ENCODE measurements around the gene ADORA1.

The ADORA1 gene

GRCh38 chr1:203085528-203086406, 41.8 kb upstream of the ADORA1 start, which contains the start of gene MYOG:
Gene MYOG (minus strand): TSS chr1:203086012. CDS start chr1:203085961, 51 bp downstream.
- Histone ChIP-seq H3K4me3 (ENCODE audit: extremely low read depth, insufficient read depth, low read length, poor library complexity, severe bottlenecking) (no peak within 1 kb of the TSS), H3K27ac (ENCODE audit: low read depth, low read length, severe bottlenecking) (no peak within 1 kb of the TSS)
- 94 to 96% methylated on average over 22 to 24 of the region's 36 CpGs for WGBS, 2 experiments (ENCODE audit: insufficient coverage in 2 of 2)

GRCh38 chr1:203086992-203087763, 40.3 kb upstream of the ADORA1 start:
- Histone ChIP-seq H3K36me3 (ENCODE audit: control insufficient read depth, insufficient read depth, low read length) (no peaks in the 10 kb centered on the region), H3K27ac (ENCODE audit: low read depth, low read length, severe bottlenecking) (peak overlapping the region; percentile 23), H3K9me3 (ENCODE audit: control insufficient read depth, low read length) (no peaks in the 10 kb centered on the region), H3K4me1 (ENCODE audit: control insufficient read depth, insufficient read depth, low read length, poor library complexity, severe bottlenecking) (no peaks in the 10 kb centered on the region), H3K4me3 (ENCODE audit: extremely low read depth, insufficient read depth, low read length, poor library complexity, severe bottlenecking) (no peak overlapping the region)
- WGBS, 2 experiments (ENCODE audit: insufficient coverage in 2 of 2): 84 to 91% methylated on average over 8 to 9 of the region's 11 CpGs

More at GRCh38 chr1:203085528-203086406, 41.8 kb upstream of the ADORA1 start, which contains the start of gene MYOG:
- Histone ChIP-seq H3K9me3 (ENCODE audit: control insufficient read depth, low read length) (no peaks in the 10 kb centered on the region), H3K4me1 (ENCODE audit: control insufficient read depth, insufficient read depth, low read length, poor library complexity, severe bottlenecking) (no peaks in the 10 kb centered on the region), H3K36me3 (ENCODE audit: control insufficient read depth, insufficient read depth, low read length) (no peaks in the 10 kb centered on the region)

- no peaks in the 10 kb centered on the region for H3K36me3 ChIP-seq (ENCODE audit: control insufficient read depth, insufficient read depth, low read length)
- WGBS, 2 experiments (ENCODE audit: insufficient coverage in 2 of 2): 78 to 91% methylated on average over 3 of the region's 3 CpGs
- no peaks in the 10 kb centered on the region for H3K4me1 ChIP-seq (ENCODE audit: control insufficient read depth, insufficient read depth, low read length, poor library complexity, severe bottlenecking)
- no peak overlapping the region for H3K27ac ChIP-seq (ENCODE audit: low read depth, low read length, severe bottlenecking)
- H3K9me3 ChIP-seq (ENCODE audit: control insufficient read depth, low read length): no peaks in the 10 kb centered on the region
- no peak overlapping the region for H3K4me3 ChIP-seq (ENCODE audit: extremely low read depth, insufficient read depth, low read length, poor library complexity, severe bottlenecking)
Observed at GRCh38 chr1:203088441-203088840, 39.1 kb upstream of the ADORA1 start.

- Histone ChIP-seq H3K27ac (ENCODE audit: low read depth, low read length, severe bottlenecking) (no peak overlapping the region), H3K4me1 (ENCODE audit: control insufficient read depth, insufficient read depth, low read length, poor library complexity, severe bottlenecking) (no peaks in the 10 kb centered on the region), H3K4me3 (ENCODE audit: extremely low read depth, insufficient read depth, low read length, poor library complexity, severe bottlenecking) (no peak overlapping the region), H3K9me3 (ENCODE audit: control insufficient read depth, low read length) (no peaks in the 10 kb centered on the region), H3K36me3 (ENCODE audit: control insufficient read depth, insufficient read depth, low read length) (no peaks in the 10 kb centered on the region)
- 92 to 95% methylated on average over 4 to 6 of the region's 7 CpGs for WGBS, 2 experiments (ENCODE audit: insufficient coverage in 2 of 2)
Observed at GRCh38 chr1:203089001-203089650, 38.4 kb upstream of the ADORA1 start.

GRCh38 chr1:203089651-203090045, 37.9 kb upstream of the ADORA1 start:
- Histone ChIP-seq H3K36me3 (ENCODE audit: control insufficient read depth, insufficient read depth, low read length) (no peaks in the 10 kb centered on the region), H3K9me3 (ENCODE audit: control insufficient read depth, low read length) (peaks cover 3% of the 10 kb centered on the region), H3K27ac (ENCODE audit: low read depth, low read length, severe bottlenecking) (no peak overlapping the region), H3K4me3 (ENCODE audit: extremely low read depth, insufficient read depth, low read length, poor library complexity, severe bottlenecking) (no peak overlapping the region), H3K4me1 (ENCODE audit: control insufficient read depth, insufficient read depth, low read length, poor library complexity, severe bottlenecking) (no peaks in the 10 kb centered on the region)
- 57 to 67% methylated on average over 4 to 5 of the region's 7 CpGs for WGBS, 2 experiments (ENCODE audit: insufficient coverage in 2 of 2)

GRCh38 chr1:203090421-203091198, 36.9 kb upstream of the ADORA1 start:
- peaks cover 7% of the 10 kb centered on the region for H3K9me3 ChIP-seq (ENCODE audit: control insufficient read depth, low read length)
- H3K4me1 ChIP-seq (ENCODE audit: control insufficient read depth, insufficient read depth, low read length, poor library complexity, severe bottlenecking): no peaks in the 10 kb centered on the region
- H3K27ac ChIP-seq (ENCODE audit: low read depth, low read length, severe bottlenecking): no peak overlapping the region
- no peak overlapping the region for H3K4me3 ChIP-seq (ENCODE audit: extremely low read depth, insufficient read depth, low read length, poor library complexity, severe bottlenecking)
- 87 to 95% methylated on average over 4 to 6 of the region's 6 CpGs for WGBS, 2 experiments (ENCODE audit: insufficient coverage in 2 of 2)
- H3K36me3 ChIP-seq (ENCODE audit: control insufficient read depth, insufficient read depth, low read length): no peaks in the 10 kb centered on the region

GRCh38 chr1:203091199-203091477, 36.4 kb upstream of the ADORA1 start:
- Histone ChIP-seq H3K36me3 (ENCODE audit: control insufficient read depth, insufficient read depth, low read length) (no peaks in the 10 kb centered on the region), H3K9me3 (ENCODE audit: control insufficient read depth, low read length) (peaks cover 7% of the 10 kb centered on the region), H3K27ac (ENCODE audit: low read depth, low read length, severe bottlenecking) (no peak overlapping the region), H3K4me1 (ENCODE audit: control insufficient read depth, insufficient read depth, low read length, poor library complexity, severe bottlenecking) (no peaks in the 10 kb centered on the region), H3K4me3 (ENCODE audit: extremely low read depth, insufficient read depth, low read length, poor library complexity, severe bottlenecking) (no peak overlapping the region)
- 91 to 94% methylated on average over 4 of the region's 4 CpGs for WGBS, 2 experiments (ENCODE audit: insufficient coverage in 2 of 2)

GRCh38 chr1:203091761-203092330, 35.7 kb upstream of the ADORA1 start:
- Histone ChIP-seq H3K4me3 (ENCODE audit: extremely low read depth, insufficient read depth, low read length, poor library complexity, severe bottlenecking) (no peak overlapping the region), H3K36me3 (ENCODE audit: control insufficient read depth, insufficient read depth, low read length) (no peaks in the 10 kb centered on the region), H3K27ac (ENCODE audit: low read depth, low read length, severe bottlenecking) (no peak overlapping the region), H3K4me1 (ENCODE audit: control insufficient read depth, insufficient read depth, low read length, poor library complexity, severe bottlenecking) (no peaks in the 10 kb centered on the region), H3K9me3 (ENCODE audit: control insufficient read depth, low read length) (peaks cover 10% of the 10 kb centered on the region)
- WGBS, 2 experiments (ENCODE audit: insufficient coverage in 2 of 2): 71 to 77% methylated on average over 4 of the region's 6 CpGs

GRCh38 chr1:203093754-203094410, 33.6 kb upstream of the ADORA1 start:
- Histone ChIP-seq H3K27ac (ENCODE audit: low read depth, low read length, severe bottlenecking) (no peak overlapping the region), H3K4me3 (ENCODE audit: extremely low read depth, insufficient read depth, low read length, poor library complexity, severe bottlenecking) (no peak overlapping the region), H3K4me1 (ENCODE audit: control insufficient read depth, insufficient read depth, low read length, poor library complexity, severe bottlenecking) (no peaks in the 10 kb centered on the region), H3K36me3 (ENCODE audit: control insufficient read depth, insufficient read depth, low read length) (no peaks in the 10 kb centered on the region), H3K9me3 (ENCODE audit: control insufficient read depth, low read length) (peaks cover 10% of the 10 kb centered on the region)
- WGBS, 2 experiments (ENCODE audit: insufficient coverage in 2 of 2): 100% methylated on average over 1 of the region's 1 CpG

Measured in mesodermal cell (in vitro differentiated cells).